LNCaP clone FGC (cell line): ENCODE data around the gene VMP1.

ENCODE experiments used
- DNase-seq: peaks from one replicate; pipeline ENCODE4 v3.0.0-alpha.2; 2011; ENCODE audit warnings: low read depth
- H3K4me3 ChIP-seq: 2 replicates; pipeline ENCODE4 v1.5.1; 2011; ENCODE audit warnings: mild to moderate bottlenecking, low read depth, low read length, control low read depth
- CTCF ChIP-seq: IDR thresholded peaks from 2 replicates; pipeline ENCODE4 v1.5.1; 2012; ENCODE audit warnings: mild to moderate bottlenecking; ENCODE audit not compliant: control insufficient read depth, insufficient read depth; ENCODE audit errors: extremely low read depth

Gene VMP1

GRCh38 chr17:59814276-59814675, 106.8 kb downstream of the VMP1 start:
- no peak for TF ChIP-seq CTCF
- no peak overlapping the region for H3K4me3 ChIP-seq
- no peak for DNase-seq

- no peak for TF ChIP-seq CTCF
- DNase-seq: no peak
- no peak overlapping the region for H3K4me3 ChIP-seq
Measured at GRCh38 chr17:59814685-59815084, 107.2 kb downstream of the VMP1 start.

GRCh38 chr17:59815965-59816364, 108.5 kb downstream of the VMP1 start:
- TF ChIP-seq CTCF: no peak
- no peak for DNase-seq
- H3K4me3 ChIP-seq: no peak overlapping the region

GRCh38 chr17:59825533-59826322, 118.3 kb downstream of the VMP1 start:
- no peak for TF ChIP-seq CTCF
- H3K4me3 ChIP-seq: no peak overlapping the region
- no peak for DNase-seq

GRCh38 chr17:59826706-59827453, 119.4 kb downstream of the VMP1 start:
- no peak for DNase-seq
- no peak overlapping the region for H3K4me3 ChIP-seq

GRCh38 chr17:59827721-59828477, 120.4 kb downstream of the VMP1 start:
- DNase-seq: no peak
- H3K4me3 ChIP-seq: no peak overlapping the region
- no peak for TF ChIP-seq CTCF

More at GRCh38 chr17:59826706-59827453, 119.4 kb downstream of the VMP1 start:
- no peak for TF ChIP-seq CTCF
